ENCODE results near the gene HS3ST3A1.

Gene HS3ST3A1

DNA sequence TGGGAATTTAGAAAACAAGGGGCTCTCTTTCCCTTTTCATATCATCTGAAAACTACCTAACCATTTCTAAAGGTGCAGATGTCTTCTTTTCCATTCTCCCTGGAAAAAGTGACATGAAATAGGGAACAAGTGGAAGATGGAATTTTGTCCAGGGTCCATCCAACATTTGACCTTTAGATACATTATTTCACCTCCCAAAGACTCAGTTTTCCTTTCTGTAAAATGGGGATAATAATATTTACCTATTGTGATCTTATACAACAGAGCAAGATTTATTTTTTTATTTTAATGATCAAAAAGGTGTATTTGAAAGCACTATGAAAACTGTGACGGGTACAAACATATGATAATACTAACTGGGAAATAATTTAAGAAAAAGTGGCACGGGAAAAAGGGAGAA is 106.3 kb downstream of the HS3ST3A1 start:
- DNase-seq (ENCODE audit: extremely low read depth, low read depth), result no peak
- TF ChIP-seq, protein P1, sequence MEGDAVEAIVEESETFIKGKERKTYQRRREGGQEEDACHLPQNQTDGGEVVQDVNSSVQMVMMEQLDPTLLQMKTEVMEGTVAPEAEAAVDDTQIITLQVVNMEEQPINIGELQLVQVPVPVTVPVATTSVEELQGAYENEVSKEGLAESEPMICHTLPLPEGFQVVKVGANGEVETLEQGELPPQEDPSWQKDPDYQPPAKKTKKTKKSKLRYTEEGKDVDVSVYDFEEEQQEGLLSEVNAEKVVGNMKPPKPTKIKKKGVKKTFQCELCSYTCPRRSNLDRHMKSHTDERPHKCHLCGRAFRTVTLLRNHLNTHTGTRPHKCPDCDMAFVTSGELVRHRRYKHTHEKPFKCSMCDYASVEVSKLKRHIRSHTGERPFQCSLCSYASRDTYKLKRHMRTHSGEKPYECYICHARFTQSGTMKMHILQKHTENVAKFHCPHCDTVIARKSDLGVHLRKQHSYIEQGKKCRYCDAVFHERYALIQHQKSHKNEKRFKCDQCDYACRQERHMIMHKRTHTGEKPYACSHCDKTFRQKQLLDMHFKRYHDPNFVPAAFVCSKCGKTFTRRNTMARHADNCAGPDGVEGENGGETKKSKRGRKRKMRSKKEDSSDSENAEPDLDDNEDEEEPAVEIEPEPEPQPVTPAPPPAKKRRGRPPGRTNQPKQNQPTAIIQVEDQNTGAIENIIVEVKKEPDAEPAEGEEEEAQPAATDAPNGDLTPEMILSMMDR (IDR thresholded peaks at IDR 0.05; ENCODE audit: low read depth, low read length, missing control alignments), result no peak
- no peak overlapping the region for H3K4me3 ChIP-seq (replicated peaks; ENCODE audit: low read depth, low read length)

DNA sequence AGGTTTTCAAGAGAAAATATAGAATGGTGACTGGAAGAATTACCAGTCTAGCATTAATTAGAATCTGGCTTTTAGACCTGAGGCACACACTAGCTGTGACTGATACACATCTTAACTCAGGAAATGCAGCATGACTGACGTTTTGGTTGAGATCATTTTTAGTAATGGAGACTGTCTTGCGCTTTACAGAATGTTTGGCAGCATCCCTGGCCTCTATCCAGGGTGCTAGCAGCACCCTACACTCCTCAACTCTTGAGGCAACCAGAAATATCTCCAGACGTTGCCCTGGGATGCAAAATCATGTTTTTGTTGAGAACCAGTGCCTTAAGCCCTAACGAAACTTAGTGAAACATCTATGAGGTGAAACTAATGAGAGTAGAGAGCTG is 109.0 kb downstream of the HS3ST3A1 start:
- TF ChIP-seq, protein P1 (IDR thresholded peaks at IDR 0.05; ENCODE audit: low read depth, low read length, missing control alignments), result no peak
- no peak for DNase-seq (ENCODE audit: extremely low read depth, low read depth)
- H3K4me3 ChIP-seq (replicated peaks; ENCODE audit: low read depth, low read length), result no peak overlapping the region

DNA sequence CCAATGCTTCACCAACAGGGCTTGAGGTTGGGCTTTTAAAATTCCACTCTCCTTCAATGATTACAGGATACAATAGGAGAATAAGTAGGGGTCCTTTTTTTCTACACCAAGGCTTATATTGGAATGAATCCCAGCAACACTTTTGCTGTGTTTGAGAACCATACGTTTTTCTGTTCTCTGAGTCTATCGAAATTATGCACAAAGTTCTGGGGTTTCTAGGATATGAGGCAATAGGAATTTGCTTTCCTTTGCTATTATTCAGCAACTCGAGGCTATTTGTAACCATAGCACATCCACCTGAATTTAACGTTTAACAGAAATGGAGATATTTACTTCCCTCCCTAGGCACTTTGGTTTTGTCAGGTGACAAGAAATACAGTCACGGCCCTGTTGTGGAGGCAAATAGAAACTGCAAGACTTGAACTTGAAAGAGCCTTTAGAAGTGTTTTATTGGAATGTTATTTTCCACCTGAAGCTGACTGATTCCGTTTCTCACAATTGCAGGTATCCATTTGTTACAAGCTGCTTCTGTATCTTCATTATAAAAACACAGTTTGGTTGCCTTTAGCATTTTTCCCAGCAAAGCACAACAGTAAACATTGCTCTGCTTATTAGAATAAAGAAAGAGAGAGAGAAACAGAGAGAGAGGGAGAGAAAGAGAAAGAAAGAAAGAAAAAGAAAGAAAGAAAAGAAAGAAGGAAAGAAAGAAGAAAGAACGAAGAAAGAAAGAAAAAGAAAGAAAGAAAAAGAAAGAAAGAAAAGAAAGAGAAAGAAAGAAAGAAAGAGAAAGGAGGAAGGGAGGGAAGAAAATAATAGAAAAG is 109.6 kb downstream of the HS3ST3A1 start:
- TF ChIP-seq, protein P1 (IDR thresholded peaks at IDR 0.05; ENCODE audit: low read depth, low read length, missing control alignments), result no peak
- DNase-seq (ENCODE audit: extremely low read depth, low read depth), result no peak

DNA sequence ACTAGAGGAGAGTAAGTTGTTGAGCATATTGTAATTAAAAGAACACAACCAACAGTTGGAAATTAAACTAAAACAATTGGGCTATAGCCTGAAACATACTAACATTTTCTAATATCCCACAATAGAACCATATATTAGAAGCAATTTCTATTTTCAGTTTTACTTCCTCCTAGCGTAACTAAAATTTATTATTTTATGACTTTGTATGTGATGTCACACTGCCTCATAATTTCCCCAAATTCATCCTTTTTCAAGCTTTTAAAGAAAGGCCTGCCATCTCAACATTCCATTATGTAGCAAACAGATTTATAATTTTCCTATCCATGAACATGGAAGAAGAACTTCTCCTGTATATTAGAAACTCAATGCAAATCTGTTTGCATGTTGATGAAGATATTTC is 110.2 kb downstream of the HS3ST3A1 start:
- no peak overlapping the region for H3K4me3 ChIP-seq (replicated peaks; ENCODE audit: low read depth, low read length)
- TF ChIP-seq, protein P1 (IDR thresholded peaks at IDR 0.05; ENCODE audit: low read depth, low read length, missing control alignments), result no peak
- no peak for DNase-seq (ENCODE audit: extremely low read depth, low read depth)

More for the DNA sequence above, 109.6 kb downstream of the HS3ST3A1 start:
- H3K4me3 ChIP-seq (replicated peaks; ENCODE audit: low read depth, low read length), result no peak overlapping the region

DNA sequence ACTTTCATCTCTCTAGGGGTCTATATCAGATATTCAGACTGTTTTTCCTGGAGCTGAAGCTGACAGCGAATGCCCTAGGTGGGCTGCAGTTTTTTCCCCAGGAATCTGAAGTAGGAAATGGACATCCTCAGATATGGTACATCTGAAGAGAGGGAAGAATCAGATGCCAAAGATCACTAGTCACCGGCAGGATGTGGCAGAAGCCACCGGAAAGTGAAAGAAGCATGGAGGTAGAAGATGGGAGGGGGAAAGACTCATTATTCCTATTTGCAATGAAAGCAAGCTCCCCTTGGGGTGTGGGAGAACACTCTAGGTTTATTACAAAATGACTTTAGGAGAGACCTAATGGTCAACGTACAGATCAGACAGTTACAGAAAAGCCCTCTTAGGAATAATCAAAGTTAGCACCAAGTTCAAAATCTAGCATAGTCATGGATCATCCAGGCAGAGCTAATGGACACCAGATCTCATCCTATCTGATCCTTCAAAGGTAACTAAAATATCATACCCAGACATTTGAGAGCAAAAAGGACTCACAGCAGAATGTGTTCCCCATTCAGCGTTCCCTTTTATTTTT is 110.7 kb downstream of the HS3ST3A1 start:
- TF ChIP-seq, protein P1 (IDR thresholded peaks at IDR 0.05; ENCODE audit: low read depth, low read length, missing control alignments), result no peak
- DNase-seq (ENCODE audit: extremely low read depth, low read depth), result no peak
- H3K4me3 ChIP-seq (replicated peaks; ENCODE audit: low read depth, low read length), result no peak overlapping the region

DNA sequence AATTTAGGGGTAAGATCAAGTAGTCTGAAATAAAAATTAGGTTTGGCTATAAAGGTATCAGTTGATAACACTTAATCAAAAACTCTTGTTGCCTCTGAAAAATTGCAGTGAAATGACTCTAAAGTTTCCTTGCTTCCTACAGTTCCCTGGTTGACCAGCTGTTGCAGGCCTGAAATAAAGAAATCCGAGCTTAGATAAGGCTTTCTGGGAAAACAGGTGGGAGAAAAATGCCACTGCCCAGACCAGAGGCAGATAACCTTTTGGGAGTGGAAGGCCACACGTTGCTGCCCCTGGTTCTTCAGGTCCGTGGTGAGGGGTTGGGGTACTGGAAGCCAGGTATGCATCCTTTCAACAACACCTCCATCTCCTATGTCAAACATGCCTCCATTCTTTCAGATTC is 111.3 kb downstream of the HS3ST3A1 start:
- TF ChIP-seq, protein P1 (IDR thresholded peaks at IDR 0.05; ENCODE audit: low read depth, low read length, missing control alignments), result no peak
- DNase-seq (ENCODE audit: extremely low read depth, low read depth), result no peak
- H3K4me3 ChIP-seq (replicated peaks; ENCODE audit: low read depth, low read length), result no peak overlapping the region
